H9 (cell line): Measurements from ENCODE around the gene C18orf63. TPM values are rescaled to one million over a fixed set of nuclear protein-coding genes. Genes with fewer than 3 reads are reported as not detected.
A peak's percentile ranks its signal among the peaks of the same experiment; 100 is the strongest.

Source experiments
- DNase-seq: peaks from one replicate; pipeline ENCODE4 v3.0.0-alpha.2; 2017
- H2AFZ ChIP-seq: one replicate; pipeline ENCODE4 v1.6.1; 2013; ENCODE audit warnings: mild to moderate bottlenecking, low read length, control low read depth, moderate library complexity
- H2AK5ac ChIP-seq: 2 replicates; pipeline ENCODE4 v1.6.1; 2013; ENCODE audit warnings: low read length, control low read depth, mixed read lengths; ENCODE audit not compliant: insufficient read length
- H2BK120ac ChIP-seq: one replicate; pipeline ENCODE4 v1.6.1; 2013; ENCODE audit warnings: low read depth, mild to moderate bottlenecking, low read length, control low read depth, inconsistent platforms; ENCODE audit not compliant: poor library complexity, severe bottlenecking
- H2BK12ac ChIP-seq: 2 replicates; pipeline ENCODE4 v1.6.1; 2013; ENCODE audit warnings: low read length, control low read depth, mixed read lengths, low read depth; ENCODE audit not compliant: insufficient read length
- H2BK15ac ChIP-seq: 2 replicates; pipeline ENCODE4 v1.6.1; 2013; ENCODE audit warnings: low read depth, low read length, control low read depth
- H2BK20ac ChIP-seq: one replicate; pipeline ENCODE4 v1.6.1; 2013; ENCODE audit warnings: low read depth, mild to moderate bottlenecking, low read length, control low read depth, inconsistent platforms; ENCODE audit not compliant: poor library complexity, severe bottlenecking
- H2BK5ac ChIP-seq: 2 replicates; pipeline ENCODE4 v1.6.1; 2013; ENCODE audit warnings: low read length, control low read depth, mixed read lengths; ENCODE audit not compliant: insufficient read length
- H3K14ac ChIP-seq: 2 replicates; pipeline ENCODE4 v1.6.1; 2013; ENCODE audit warnings: low read length, control low read depth; ENCODE audit not compliant: insufficient read depth
- H3K18ac ChIP-seq: 2 replicates; pipeline ENCODE4 v1.6.1; 2013; ENCODE audit warnings: low read depth, mild to moderate bottlenecking, mixed read lengths, low read length, control low read depth; ENCODE audit not compliant: insufficient read length
- H3K23ac ChIP-seq: 2 replicates; pipeline ENCODE4 v1.6.1; 2013; ENCODE audit warnings: low read length, control low read depth, mixed read lengths, low read depth; ENCODE audit not compliant: insufficient read length
- H3K23me2 ChIP-seq: 2 replicates; pipeline ENCODE4 v1.6.1; 2013; ENCODE audit warnings: low read depth, mild to moderate bottlenecking, mixed read lengths, low read length, control low read depth; ENCODE audit not compliant: insufficient read length, poor library complexity, severe bottlenecking
- H3K27ac ChIP-seq: 2 replicates; pipeline ENCODE4 v1.5.1; 2013; ENCODE audit warnings: low read length, control low read depth, mixed read lengths, low read depth; ENCODE audit not compliant: insufficient read length
- H3K27me3 ChIP-seq: 2 replicates; pipeline ENCODE4 v1.6.1; 2013; ENCODE audit warnings: low read length, control low read depth, inconsistent platforms; ENCODE audit not compliant: insufficient read depth
- H3K4ac ChIP-seq: 2 replicates; pipeline ENCODE4 v1.6.1; 2013; ENCODE audit warnings: low read depth, mild to moderate bottlenecking, control low read depth, inconsistent platforms, low read length, moderate library complexity
- H3K4me1 ChIP-seq: 2 replicates; pipeline ENCODE4 v1.6.1; 2013; ENCODE audit warnings: low read length, control low read depth, inconsistent platforms; ENCODE audit not compliant: insufficient read depth
- H3K4me2 ChIP-seq: 2 replicates; pipeline ENCODE4 v1.6.1; 2013; ENCODE audit warnings: low read length, control low read depth, mixed read lengths; ENCODE audit not compliant: insufficient read length, insufficient read depth
- H3K56ac ChIP-seq: 2 replicates; pipeline ENCODE4 v1.6.1; 2013; ENCODE audit warnings: low read depth, mild to moderate bottlenecking, mixed read lengths, low read length, control low read depth; ENCODE audit not compliant: insufficient read length
- H3K79me1 ChIP-seq: 2 replicates; pipeline ENCODE4 v1.6.1; 2013; ENCODE audit warnings: low read depth, mild to moderate bottlenecking, moderate library complexity, low read length, control low read depth, inconsistent platforms; ENCODE audit not compliant: insufficient read depth, poor library complexity, severe bottlenecking
- H3K79me2 ChIP-seq: 2 replicates; pipeline ENCODE4 v1.6.1; 2013; ENCODE audit warnings: low read length, control low read depth, inconsistent platforms; ENCODE audit not compliant: insufficient read depth
- H3K9ac ChIP-seq: 2 replicates; pipeline ENCODE4 v1.6.1; 2013; ENCODE audit warnings: low read length, control low read depth, mixed read lengths; ENCODE audit not compliant: insufficient read length; ENCODE audit errors: extremely low read depth
- H3K9me3 ChIP-seq: one replicate; pipeline ENCODE4 v1.6.1; 2013; ENCODE audit warnings: low read depth, low read length, inconsistent platforms; ENCODE audit not compliant: control insufficient read depth
- H3T11ph ChIP-seq: one replicate; pipeline ENCODE4 v1.6.1; 2013; ENCODE audit warnings: mild to moderate bottlenecking, low read length, control low read depth, inconsistent platforms
- H4K20me1 ChIP-seq: one replicate; pipeline ENCODE4 v1.6.1; 2013; ENCODE audit not compliant: control insufficient read depth, insufficient read length, insufficient read depth
- H4K5ac ChIP-seq: 2 replicates; pipeline ENCODE4 v1.6.1; 2013; ENCODE audit warnings: low read depth, mild to moderate bottlenecking, mixed read lengths, low read length, control low read depth; ENCODE audit not compliant: insufficient read length
- H4K8ac ChIP-seq: replicated peaks from 2 replicates; pipeline ENCODE4 v1.6.1; 2013; ENCODE audit warnings: low read length, control low read depth, mixed read lengths, low read depth; ENCODE audit not compliant: insufficient read length
- H4K91ac ChIP-seq: 2 replicates; pipeline ENCODE4 v1.6.1; 2013; ENCODE audit warnings: low read depth, mild to moderate bottlenecking, moderate library complexity, mixed read lengths, low read length, control low read depth; ENCODE audit not compliant: insufficient read length
- H3K27ac Mint-ChIP-seq, 3 experiments: 2 replicates in 2 of 3; 3 replicates in 1 of 3; pipeline ENCODE4 v1.8.0; 2020 to 2021; ENCODE audit warnings: mixed read lengths in 3 of 3, mild to moderate bottlenecking in 1 of 3, moderate library complexity in 1 of 3
- H3K27me3 Mint-ChIP-seq: 2 replicates; pipeline ENCODE4 v1.8.0; 2021; ENCODE audit warnings: low read depth, mild to moderate bottlenecking, moderate library complexity, mixed read lengths
- H3K36me3 Mint-ChIP-seq, 3 experiments: 2 replicates in 2 of 3; 3 replicates in 1 of 3; pipeline ENCODE4 v1.8.0; 2020 to 2021; ENCODE audit warnings: low read depth in 3 of 3, mixed read lengths in 3 of 3; ENCODE audit not compliant: insufficient read depth in 1 of 3
- H3K4me1 Mint-ChIP-seq, 2 experiments: 2 replicates each; pipeline ENCODE4 v1.8.0; 2020; ENCODE audit warnings: mixed read lengths in 2 of 2
- H3K4me3 Mint-ChIP-seq, 2 experiments: 2 replicates in 1 of 2; 3 replicates in 1 of 2; pipeline ENCODE4 v1.8.0; 2020 to 2021; ENCODE audit warnings: mild to moderate bottlenecking in 2 of 2, mixed read lengths in 2 of 2, moderate library complexity in 1 of 2
- H3K9me3 Mint-ChIP-seq, 2 experiments: 2 replicates in 1 of 2; 3 replicates in 1 of 2; pipeline ENCODE4 v1.8.0; 2020; ENCODE audit warnings: mild to moderate bottlenecking in 2 of 2, mixed read lengths in 2 of 2, moderate library complexity in 1 of 2
- CTCF ChIP-seq: fragments of 200-600 bp; sonication (generic); conservative IDR thresholded peaks from 3 replicates; pipeline ENCODE4 v1.8.0; 2021; ENCODE audit warnings: antibody characterized with exemption, mild to moderate bottlenecking
- WGBS: extraction: QIAGEN DNeasy Blood & Tissue Kit; methylation state at CpG from one replicate; pipeline ENCODE4 v1.1.7; 2013; ENCODE audit warnings: missing lambda C conversion rate, low lambda C conversion rate, mixed read lengths; ENCODE audit not compliant: insufficient read length; ENCODE audit errors: extremely low coverage; 5-methylcytosine and 5-hydroxymethylcytosine counted together
- total RNA-seq: library from RNA; stranded (reverse); gene quantifications from 2 replicates; pipeline ENCODE4 v1.2.1, GENCODE V29; 2021

Gene C18orf63
- total RNA-seq, 1 experiment from 2014 or later, result not detected

- peak; percentile 83 for TF ChIP-seq CTCF
- no peaks in the 10 kb centered on the region for H3K9me3 Mint-ChIP-seq
These were observed 26.9 kb downstream of the C18orf63 start for GRCh38 chr18:74342416-74343043.

More at GRCh38 chr18:74342416-74343043, 26.9 kb downstream of the C18orf63 start:
- Histone ChIP-seq H3K27ac (no peak overlapping the region), H3K23me2 (no peaks in the 10 kb centered on the region), H2BK120ac (no peak overlapping the region), H3K9ac (no peak overlapping the region), H3K4me2 (no peak overlapping the region), H3K14ac (no peak overlapping the region), H4K8ac (no peak overlapping the region), H3K18ac (no peak overlapping the region), H3K4ac (no peak overlapping the region), H3K56ac (no peak overlapping the region), H2BK12ac (no peak overlapping the region), H3K4me1 (no peaks in the 10 kb centered on the region), H3K23ac (no peak overlapping the region), H4K91ac (no peak overlapping the region), H2BK15ac (no peak overlapping the region), H3K79me1 (no peaks in the 10 kb centered on the region), H4K5ac (no peak overlapping the region), H3K79me2 (no peaks in the 10 kb centered on the region), H4K20me1 (no peaks in the 10 kb centered on the region), H3K9me3 (no peaks in the 10 kb centered on the region), H2AK5ac (no peak overlapping the region), H3K27me3 (no peaks in the 10 kb centered on the region), H3T11ph (no peak overlapping the region), H2BK5ac (no peak overlapping the region), H2AFZ (no peak overlapping the region), H2BK20ac (no peak overlapping the region)
- no CpG with 5 or more reads among the region's 4 CpGs for WGBS
- Mint-ChIP-seq H3K27me3 (no peaks in the 10 kb centered on the region), H3K36me3 (no peaks in the 10 kb centered on the region), H3K4me1 (peaks cover 0 to 2% of the 10 kb centered on the region in 2 experiments; a peak in 1 of 4 replicates), H3K4me3 (no peak overlapping the region), H3K27ac (no peak overlapping the region)
- no peak for DNase-seq
